ENCODE results near the gene AK4.
A peak's percentile ranks its signal among the peaks of the same experiment; 100 is the strongest.

The AK4 gene

GRCh38 chr1:65255035-65255655 is 107.1 kb downstream of the AK4 start:
- no peak for DNase-seq

- DNase-seq: no peak
These were observed 107.7 kb downstream of the AK4 start for GRCh38 chr1:65255656-65256050.

- no peak for DNase-seq
These were observed 109.1 kb downstream of the AK4 start for GRCh38 chr1:65256860-65257708.

GRCh38 chr1:65258106-65258505 is 110.1 kb downstream of the AK4 start:
- no peak for DNase-seq

- no peak for DNase-seq
These were observed 111.8 kb downstream of the AK4 start for GRCh38 chr1:65259816-65260215.

- no peak for DNase-seq
These were observed 113.0 kb downstream of the AK4 start for GRCh38 chr1:65260851-65261473.

- DNase-seq: no peak
These were observed 115.3 kb downstream of the AK4 start for GRCh38 chr1:65263286-65263685.

- DNase-seq: peak; percentile 6
These were observed 116.4 kb downstream of the AK4 start for GRCh38 chr1:65264197-65264929.

- DNase-seq: no peak
These were observed 117.3 kb downstream of the AK4 start for GRCh38 chr1:65265296-65265650.

GRCh38 chr1:65265651-65266351 is 117.8 kb downstream of the AK4 start:
- peak; percentile 34 for DNase-seq

- no peak for DNase-seq
These were observed 118.5 kb downstream of the AK4 start for GRCh38 chr1:65266476-65266875.

GRCh38 chr1:65267271-65267670 is 119.3 kb downstream of the AK4 start:
- DNase-seq: no peak

GRCh38 chr1:65267683-65268082 is 119.7 kb downstream of the AK4 start:
- no peak for DNase-seq

GRCh38 chr1:65269612-65270011 is 121.6 kb downstream of the AK4 start:
- DNase-seq: no peak

- no peak for DNase-seq
These were observed 128.4 kb downstream of the AK4 start for GRCh38 chr1:65276197-65276939.

- DNase-seq: no peak
These were observed 129.8 kb downstream of the AK4 start for GRCh38 chr1:65277605-65278347.

- DNase-seq: no peak
These were observed 130.5 kb downstream of the AK4 start for GRCh38 chr1:65278376-65279069.

- no peak for DNase-seq
These were observed 131.2 kb downstream of the AK4 start for GRCh38 chr1:65279070-65279779.
